ACHN (cell line): ENCODE results near the gene OPA3.

Experiments
- DNase-seq: peaks from one replicate; pipeline ENCODE4 v3.0.0-alpha.2; 2015
- in situ Hi-C: cut with HindIII; loops from 2 replicates; pipeline ENCODE4 v1.10.0; 2017; ENCODE audit warnings: low sequenced_read_pairs, low pct_ligation_motif_present, low pct_unique_long_range_greater_than_20kb

The OPA3 gene

DNA sequence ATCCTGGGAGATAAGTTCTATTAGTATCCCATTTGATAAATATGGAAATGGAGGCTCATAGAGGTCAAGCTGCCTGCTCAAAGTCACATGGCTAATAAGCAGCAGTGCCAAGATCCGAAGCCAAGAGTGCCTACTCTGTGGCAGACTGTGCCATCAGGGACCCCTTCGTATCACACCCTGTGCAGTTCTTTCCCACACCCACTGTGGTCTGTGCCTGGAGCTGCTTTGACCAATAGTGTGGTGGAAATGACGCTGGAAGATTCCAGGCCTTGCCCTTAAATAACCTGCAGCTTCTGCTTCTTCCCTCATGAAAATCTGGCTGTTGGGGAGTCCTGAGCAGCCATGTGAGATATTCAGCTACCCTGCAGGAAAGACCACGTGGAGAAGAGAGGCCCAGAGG lies 10.1 kb downstream of the OPA3 start:
- DNase-seq = no peak
- in situ Hi-C loops = no loop called here

DNA sequence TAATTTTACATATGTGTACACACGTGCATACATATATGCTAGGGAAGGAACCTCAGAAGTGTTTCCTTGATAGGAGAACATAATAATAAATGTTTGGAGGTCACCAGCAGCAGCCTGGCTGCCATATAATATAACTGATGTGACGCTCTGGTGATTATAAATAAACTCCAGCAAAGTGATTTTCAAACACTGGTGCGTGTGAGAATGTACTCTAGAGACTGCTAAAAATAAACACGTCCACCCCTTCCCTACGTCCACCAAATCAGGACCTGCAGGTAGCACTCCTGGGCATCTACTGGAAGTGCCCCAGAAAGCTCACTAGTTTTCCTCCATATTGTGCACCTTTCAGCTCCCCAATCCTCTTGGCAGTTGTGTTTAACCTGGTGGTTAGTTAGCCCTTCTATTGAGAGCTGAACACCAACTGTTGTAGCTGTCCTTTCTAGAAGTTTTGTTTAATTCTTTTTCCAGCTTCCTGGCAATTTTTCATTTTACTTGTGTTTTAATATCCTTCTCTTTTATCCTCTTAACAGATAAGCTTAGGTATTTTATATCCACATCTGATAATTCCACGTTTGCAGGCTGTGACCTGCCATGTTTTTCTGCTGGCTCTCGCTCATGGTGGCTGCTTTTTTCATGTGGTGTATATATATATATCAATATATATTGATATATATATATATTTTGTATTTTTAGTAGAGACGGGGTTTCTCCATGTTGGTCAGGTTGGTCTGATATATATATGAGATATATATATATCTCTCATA lies 13.0 kb downstream of the OPA3 start:
- DNase-seq = no peak
- in situ Hi-C loops = no loop called here

DNA sequence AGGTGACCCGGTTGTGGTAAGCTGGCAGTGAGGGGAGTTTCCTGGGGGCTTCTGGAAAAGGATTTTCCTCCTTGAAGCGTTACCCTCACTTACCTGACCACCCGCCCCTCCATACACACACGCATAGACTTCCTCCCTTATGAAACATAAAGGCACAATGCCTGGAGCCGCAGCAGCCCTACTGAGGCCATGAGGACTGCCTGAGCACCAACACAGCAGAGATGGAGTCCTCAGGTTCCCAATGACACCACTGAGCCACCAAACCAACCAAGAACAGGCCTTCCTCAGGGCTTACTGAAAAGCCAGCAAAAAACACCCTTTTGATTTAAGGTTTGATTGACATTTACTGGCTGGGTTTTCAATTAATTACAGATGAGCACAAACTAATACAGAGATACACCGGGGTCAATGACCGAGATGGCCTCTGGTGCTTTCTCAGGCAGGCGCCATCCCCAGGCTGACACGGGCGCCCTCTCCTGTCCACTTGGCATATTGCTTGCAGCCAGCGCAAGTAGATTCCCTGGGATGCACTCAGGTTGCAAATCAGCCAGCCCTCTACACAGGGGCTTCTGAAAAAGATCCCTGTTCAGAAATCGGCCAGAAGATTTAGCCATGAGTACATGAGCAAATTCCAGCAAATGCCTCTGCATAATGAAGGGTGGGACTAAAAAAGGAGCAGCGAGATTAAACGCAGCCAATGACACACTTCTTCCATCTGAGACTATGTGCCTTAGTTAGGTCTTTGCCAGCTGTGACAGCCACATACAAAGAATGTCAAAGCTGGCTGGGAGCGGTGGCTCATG lies 14.8 kb downstream of the OPA3 start:
- peak; percentile 46 for DNase-seq
- in situ Hi-C loops = no loop called here

DNA sequence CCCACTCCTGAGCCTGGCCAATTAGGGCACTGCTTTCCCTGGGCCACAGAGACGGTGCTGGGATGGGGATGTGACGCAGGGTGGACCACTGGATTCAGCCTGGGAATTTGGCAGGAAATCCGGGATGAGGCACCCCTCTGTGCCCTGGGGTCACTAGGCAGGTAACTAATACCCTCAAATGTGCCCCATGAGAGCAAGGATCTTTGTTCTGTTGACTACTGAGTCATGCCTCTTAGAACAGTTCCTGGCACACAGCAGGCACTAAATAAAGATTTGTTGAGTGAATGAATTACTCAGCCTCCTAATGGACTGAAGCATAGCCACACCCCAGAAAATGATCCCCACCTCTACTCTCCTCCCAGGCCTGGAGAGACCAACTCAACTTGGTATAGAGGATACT lies 15.9 kb downstream of the OPA3 start:
- DNase-seq = peak; percentile 80
- in situ Hi-C loops = no loop called here

DNA sequence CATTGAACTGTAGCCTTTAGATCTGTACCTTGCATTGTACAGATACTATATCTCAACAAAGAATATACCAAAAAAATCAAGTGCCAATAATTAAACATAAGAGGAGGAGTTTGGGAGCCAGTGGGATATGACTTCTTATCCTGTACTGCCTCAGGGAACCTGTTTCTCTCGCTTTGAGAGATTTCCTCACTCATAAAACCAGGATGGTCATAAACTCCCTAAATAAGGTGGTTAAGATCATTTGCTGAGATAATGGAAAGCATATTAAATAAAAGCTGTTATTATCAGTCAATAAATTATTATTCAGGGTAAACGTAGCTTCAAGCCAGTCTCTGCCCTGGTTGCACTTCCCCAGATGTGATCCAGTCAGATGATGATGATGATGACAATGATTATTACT lies 17.0 kb downstream of the OPA3 start:
- no peak for DNase-seq
- in situ Hi-C loops = no loop called here

DNA sequence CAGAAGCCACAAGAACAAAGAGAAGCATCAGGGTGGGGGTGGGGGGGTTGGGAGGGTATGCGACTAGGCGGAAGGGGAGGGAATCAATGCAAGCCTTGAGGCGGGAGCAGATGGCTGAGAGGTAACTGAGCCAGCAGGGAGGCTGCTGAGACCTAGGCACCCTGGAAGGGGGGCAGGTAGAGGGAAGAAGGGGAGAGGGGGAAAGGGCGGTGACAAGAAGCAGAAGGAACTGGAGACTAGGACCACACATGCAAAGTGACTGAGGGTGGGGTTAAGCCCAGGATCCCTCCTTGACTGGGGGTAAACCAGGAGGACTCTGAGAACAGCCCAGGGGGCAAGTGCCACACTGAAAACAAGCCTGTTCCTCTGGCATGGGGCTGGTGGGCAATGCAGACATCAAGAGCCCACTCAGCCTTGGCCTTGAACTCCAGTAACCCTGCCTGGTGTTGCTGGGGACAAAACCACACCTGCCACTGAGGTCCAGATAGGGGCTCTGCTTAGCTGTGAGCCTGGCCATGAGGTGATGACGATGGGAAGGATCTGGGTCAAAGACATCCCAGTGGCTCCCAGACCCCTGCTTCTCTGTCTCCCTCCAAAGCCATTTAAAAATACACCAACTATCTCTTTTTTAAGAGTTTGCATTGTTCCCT lies 20.3 kb downstream of the OPA3 start:
- no peak for DNase-seq
- in situ Hi-C loops = no loop called here

DNA sequence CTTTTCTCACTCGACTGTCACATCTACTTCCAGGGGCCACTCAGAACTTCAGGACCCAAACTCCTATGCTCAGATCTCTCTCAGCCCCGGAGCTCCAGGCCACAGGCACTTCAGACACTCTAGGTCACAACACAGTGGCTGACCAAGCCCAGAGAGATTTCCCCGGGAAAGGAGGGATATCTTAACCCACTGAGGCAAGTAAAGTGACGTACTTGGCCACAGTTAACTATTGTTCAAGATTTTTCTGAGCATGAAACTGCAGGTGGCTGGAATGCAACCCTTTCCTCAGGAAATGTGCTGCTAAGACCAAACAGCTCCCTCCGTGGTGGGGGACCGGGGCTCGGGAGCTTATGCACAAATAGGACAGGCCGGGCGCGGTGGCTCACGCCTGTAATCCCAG lies 23.9 kb downstream of the OPA3 start:
- no peak for DNase-seq
- in situ Hi-C loops = no loop called here

DNA sequence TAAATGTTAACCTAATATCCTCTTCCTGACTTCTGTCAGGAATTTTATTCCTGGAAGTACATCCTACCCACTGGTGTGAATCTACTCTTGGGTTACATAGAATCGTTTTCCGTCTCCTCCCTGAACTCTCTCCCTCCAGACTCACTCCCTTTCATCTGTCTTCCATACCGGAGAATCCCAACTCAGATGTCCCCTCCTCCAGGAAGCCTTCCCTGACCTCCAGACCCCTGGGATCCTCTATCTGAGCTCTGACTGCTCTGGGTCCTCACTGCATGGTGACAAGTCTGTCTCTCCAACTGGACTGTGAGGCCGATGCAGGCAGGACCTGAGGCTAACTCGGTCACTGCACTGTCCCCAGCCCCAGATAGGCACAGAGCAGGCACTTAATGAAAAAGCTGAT lies 24.6 kb downstream of the OPA3 start:
- in situ Hi-C loops = no loop called here
- DNase-seq = no peak

DNA sequence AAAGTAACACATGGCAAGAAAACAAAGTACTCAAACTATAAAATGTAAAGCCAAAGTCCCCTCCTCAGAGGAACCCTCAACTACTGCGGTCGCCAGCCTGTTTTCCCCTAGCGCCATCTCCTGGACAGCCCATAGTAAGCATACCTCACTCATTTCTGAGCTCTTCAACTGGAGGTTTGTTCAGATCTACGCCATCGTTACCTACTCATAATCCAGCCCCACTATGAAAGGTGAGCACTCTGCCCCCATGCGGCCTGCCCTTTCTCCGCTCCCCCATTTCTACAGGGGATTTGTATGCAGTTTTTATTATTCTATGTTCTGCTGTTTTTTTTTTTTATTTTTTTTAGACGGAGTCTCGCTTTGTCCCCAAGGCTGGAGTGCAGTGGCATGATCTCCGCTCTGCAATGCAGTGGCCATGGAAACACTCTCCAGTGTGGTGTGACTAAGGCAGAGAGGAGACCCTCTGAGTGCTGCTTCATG lies 26.2 kb downstream of the OPA3 start:
- in situ Hi-C loops = no loop called here
- peak; percentile 30 for DNase-seq

DNA sequence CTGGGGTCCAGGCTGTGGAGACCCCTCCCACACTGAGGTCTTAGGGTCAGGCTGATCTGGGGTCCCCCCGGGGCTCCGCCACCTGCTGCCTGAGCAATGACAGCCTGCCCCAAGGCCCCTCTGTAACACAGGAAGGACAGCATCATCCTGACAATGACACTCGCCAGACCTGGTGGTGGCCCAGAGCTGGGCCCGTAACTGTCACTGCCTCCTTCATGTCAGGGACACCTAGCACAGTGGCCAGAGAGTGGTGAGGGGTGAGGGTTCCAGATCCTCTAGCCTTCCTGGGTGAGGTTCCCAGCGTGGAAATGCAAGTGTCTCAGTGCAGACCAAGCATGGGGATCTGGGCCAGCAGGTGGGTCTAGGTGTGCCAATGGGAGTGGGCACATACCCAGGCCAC lies 27.8 kb downstream of the OPA3 start:
- in situ Hi-C loops = no loop called here

DNA sequence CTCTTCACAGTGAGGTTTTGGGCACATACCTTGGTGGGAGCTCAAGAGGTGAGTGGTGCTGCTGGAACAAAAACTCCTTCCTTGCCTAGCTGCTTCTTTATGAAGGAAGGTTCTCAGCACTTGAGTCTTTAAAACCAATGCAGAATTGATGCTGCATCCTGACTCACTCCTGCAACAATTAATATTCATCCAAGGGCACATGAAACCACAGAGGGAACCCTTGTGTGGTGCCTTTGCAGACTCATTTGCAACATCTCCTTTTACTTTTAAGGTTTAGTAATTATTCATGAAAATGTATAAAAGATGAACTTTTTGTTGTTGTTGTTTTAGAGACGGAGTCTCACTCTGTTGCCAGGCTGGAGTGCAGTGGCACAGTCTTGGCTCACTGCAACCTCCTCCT lies 30.1 kb downstream of the OPA3 start:
- in situ Hi-C loops = no loop called here

More for the DNA sequence above, 27.8 kb downstream of the OPA3 start:
- DNase-seq = no peak

DNA sequence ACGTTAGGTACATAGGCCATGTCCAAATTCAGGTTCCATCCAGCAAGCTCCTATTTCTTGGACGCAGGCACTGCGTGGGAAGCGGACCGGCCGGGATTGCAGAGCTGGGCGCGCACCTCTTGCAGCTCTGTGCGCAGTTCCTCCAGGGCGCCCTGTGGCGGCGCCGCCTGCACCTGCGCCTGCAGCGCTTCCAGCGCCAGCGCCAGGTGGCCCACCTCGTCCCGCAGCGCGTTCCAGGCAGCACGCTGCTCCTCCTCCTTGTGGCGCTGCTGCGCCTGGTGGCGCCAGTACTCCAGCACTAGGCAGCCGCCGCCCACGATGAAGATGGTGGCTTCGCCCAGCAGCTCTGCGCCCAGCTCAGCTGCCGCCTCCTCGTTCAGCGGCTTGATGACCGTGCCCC lies 31.1 kb downstream of the OPA3 start:
- DNase-seq = no peak
- in situ Hi-C loops = no loop called here

More for the DNA sequence above, 30.1 kb downstream of the OPA3 start:
- no peak for DNase-seq

DNA sequence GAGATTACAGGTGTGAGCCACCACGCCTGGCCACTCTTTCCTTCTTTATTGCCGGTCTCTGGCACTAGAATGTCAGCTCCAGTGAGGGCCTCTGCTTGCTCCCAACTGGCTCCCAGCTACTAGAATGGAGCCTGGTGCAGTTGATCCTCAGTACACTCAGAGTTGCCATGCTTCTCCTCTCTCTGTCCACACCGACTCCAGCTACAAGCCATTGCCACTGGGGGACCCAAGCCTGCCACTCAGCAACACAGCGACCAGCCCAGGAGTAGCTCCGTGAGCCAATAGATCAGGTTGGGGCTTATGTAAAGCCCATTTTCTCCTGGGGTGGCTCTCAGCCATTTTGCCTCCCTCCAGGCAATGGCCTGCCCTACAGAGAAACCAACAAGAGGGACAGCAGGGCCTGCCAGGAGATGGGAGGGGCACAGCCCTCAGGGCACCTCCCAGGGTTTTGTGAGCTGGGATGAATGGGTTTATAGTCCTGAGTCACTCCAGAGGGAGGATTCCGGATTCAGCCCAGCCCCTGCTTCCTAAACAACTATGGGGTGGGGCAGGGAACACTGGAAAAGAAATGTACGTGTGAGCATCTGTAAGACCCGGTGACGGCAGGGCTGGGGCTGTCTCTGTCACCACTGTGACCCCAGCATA lies 36.5 kb downstream of the OPA3 start:
- in situ Hi-C loops = no loop called here
- peak; percentile 39 for DNase-seq

DNA sequence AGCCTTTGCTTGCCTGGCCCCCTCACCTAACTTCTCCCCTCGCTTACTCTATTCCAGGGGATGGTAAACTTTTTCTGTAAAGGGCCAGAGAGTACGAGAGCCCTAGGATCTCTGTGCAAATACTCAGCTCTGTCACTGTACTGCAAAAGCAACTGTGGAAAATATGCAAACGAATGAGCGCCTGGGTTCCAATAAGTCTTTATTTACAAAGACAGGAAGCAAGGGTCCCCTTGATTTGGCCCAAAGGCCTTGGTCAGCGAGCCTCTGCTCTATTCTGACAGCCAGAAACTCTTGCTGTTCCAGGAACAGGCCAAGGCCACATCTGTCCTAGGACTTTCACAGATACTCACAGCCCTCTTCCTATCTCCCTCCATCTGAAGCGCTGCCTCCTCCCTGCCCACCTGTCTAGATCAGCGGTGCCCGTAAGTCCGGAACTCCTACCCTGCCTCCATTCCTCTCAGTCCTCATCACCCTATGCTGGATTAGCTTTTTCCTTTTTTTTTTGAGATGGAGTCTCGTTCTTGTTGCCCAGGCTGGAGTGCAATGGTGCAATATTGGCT lies 37.3 kb downstream of the OPA3 start:
- in situ Hi-C loops = no loop called here

DNA sequence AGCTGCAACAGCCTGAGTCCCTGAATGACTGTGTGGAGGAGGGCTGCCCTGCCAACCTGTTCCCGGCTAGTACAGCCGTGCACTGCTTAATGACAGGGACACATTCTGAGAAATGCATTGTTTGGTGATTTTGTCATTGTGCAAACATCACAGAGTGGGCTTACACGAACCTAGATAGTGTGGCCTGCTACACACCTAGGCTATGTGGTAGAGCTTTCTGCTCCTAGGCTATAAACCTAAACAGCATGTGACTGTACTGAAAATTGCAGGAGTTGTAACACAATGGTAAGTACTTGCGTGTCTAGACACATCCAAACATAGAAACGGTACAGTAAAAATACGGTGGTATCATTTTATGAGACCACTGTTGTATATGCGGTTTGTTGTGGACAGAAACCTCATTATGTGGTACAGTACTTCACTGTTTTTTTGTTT lies 42.4 kb downstream of the OPA3 start:
- no peak for DNase-seq
- in situ Hi-C loops = no loop called here

More for the DNA sequence above, 37.3 kb downstream of the OPA3 start:
- DNase-seq = no peak

DNA sequence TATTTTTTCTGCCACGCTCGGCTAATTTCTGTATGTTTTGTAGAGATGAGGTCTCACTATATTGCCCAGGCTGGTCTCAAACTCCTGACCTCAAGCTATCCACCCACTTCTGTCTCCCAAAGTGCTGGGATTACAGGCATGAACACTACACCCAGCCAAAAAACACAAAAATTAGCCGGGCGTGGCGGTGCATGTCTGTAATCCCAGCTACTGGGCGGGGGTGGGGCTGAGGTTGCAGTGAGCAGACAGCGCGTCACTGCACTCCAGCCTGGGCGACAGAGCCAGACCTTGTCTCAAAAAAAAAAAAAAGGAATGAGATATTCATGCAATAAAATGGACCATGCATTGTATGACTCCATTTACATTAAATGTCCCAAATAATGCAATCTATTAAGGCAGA lies 45.1 kb downstream of the OPA3 start:
- in situ Hi-C loops = no loop called here
- no peak for DNase-seq

DNA sequence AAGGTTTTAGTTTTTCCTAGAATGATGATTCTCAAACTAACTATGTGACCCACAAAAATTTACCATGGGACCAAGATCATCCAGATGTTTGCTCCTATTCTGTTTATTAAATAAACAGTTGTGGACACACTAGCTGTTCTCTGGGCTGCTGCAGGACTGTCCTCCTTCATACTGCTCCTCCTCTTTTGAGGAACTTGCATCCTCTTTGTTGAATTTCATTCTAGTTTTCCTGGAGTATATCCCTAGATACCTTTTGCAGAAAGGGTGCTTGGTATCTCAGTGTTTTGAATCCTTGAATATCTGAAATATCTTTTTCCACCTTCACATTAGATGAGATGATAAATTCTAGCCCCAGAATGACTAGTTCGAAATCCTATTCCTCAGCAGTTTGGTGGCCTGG lies 53.3 kb downstream of the OPA3 start:
- in situ Hi-C loops = no loop called here
- DNase-seq = no peak

DNA sequence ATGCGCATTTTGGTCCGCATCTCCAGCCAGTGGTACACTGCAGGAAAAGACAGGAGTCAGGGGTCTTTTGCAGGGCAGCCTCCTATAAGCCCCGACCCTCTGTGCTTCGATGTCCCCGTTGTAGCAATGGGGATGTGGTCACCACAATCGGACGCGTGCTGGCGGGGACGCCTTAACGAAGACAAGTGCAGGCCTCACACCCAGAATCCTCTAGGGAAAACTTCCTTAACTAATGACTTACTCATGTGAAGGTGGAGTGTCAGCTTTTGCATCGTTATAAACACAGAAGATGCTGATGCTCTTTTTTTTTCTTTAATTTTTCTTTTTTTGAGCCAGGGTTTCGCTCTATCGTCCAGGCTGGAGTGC lies 55.2 kb downstream of the OPA3 start:
- DNase-seq = no peak
- in situ Hi-C loops = no loop called here
